AG20443 (cell line): ENCODE results near the gene OLIG3.

ENCODE experiments used
- DNase-seq: peaks from one replicate; pipeline ENCODE4 v3.0.0; 2012; ENCODE audit warnings: low spot score, mixed read lengths

The OLIG3 gene

GRCh38 chr6:137471497-137471896 lies 22.7 kb downstream of the OLIG3 start:
- DNase-seq, result no peak

GRCh38 chr6:137467211-137467610 lies 27.0 kb downstream of the OLIG3 start:
- DNase-seq, result no peak

GRCh38 chr6:137465378-137466009 lies 28.7 kb downstream of the OLIG3 start:
- no peak for DNase-seq

- DNase-seq, result no peak
Measured at GRCh38 chr6:137452333-137452894, 41.8 kb downstream of the OLIG3 start.

- no peak for DNase-seq
Measured at GRCh38 chr6:137443901-137444300, 50.3 kb downstream of the OLIG3 start.
